NCI-H82 treated with DMSO at 0.1 percent for 48 hours (cell line): ENCODE data around the gene ZNF621.
A peak's percentile ranks its signal among the peaks of the same experiment; 100 is the strongest.
"Not testable (repeated sequence)": the region's sequence is repeated elsewhere in the genome, so short reads cannot be mapped to it uniquely, and the experiment has no call there.

Source experiments
- DNase-seq: peaks from one replicate; lab custom pipeline; 2025; ENCODE audit not compliant: unreplicated experiment; lab: John Stamatoyannopoulos, UW

Gene ZNF621

GRCh38 chr3:40534283-40534682 lies 9.5 kb downstream of the ZNF621 start:
- DNase-seq, result no peak

- no peak for DNase-seq
Measured at GRCh38 chr3:40546816-40547215, 22.1 kb downstream of the ZNF621 start.

DNA sequence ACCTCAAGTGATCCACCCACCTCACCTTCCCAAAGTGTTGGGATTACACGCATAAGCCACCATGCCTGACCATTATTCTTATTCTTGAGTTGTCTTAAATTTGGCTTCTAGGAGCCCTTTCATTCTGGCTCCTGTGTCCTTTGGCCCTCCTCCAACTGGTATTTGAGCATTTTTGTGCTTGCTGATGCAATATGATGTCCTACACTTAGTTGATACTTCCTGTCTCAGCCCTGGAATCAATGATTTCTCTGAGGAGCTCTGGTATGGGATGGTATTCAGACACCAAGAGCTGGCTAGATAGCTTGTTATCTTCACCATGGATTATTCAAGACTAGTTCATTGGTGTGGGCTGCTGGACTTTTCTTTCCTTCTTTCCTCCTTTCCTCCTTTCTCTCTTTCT lies 25.4 kb downstream of the ZNF621 start:
- DNase-seq, result no peak

DNA sequence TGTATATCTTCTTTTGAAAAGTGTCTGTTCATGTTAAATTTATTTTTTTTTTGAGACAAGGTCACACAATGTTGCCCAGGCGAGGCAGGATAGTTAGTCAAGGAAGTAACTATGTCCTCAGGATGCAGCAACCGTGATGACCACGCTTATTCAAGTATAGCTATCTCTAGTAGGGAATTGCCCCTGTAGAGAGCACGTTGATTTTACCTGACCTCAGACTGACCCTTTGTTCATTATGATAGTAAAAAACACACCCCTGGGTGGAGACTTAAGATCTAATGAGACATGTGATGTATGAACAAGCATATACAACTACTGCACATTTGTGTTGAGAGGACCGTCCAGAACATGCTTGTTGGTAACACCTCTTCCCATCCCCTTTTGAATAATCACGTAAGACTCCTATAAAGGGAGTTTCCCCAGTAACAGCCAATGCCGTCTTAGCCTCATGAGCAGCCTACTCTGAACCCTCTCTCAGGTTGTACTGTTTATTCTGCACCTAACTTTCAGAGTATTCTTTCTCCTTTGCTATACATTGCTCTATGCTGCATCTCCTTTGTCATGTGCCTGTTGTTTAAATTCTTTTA lies 32.9 kb downstream of the ZNF621 start:
- DNase-seq, result no peak

GRCh38 chr3:40562482-40562881 lies 37.7 kb downstream of the ZNF621 start:
- not testable (repeated sequence) for DNase-seq

GRCh38 chr3:40565629-40566028 lies 40.9 kb downstream of the ZNF621 start:
- not testable (repeated sequence) for DNase-seq

DNA sequence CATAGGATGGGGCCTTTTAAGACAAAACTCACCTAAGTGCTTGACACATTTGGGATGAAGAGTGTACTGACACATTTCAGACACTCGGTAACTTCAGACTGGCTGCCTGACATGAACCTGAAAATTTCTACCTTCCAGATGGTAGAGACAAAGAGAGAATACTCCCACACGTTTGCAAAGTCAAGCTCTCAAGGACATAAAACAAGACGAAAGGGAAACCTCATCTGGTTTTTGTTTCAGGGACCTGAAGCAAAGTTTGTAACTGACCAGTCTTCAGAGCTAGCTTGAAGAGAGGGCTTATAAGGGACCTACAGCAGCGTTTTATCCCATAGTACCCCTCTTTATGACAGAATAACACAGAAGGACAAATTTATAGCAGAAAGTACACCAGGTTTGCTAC lies 41.9 kb downstream of the ZNF621 start:
- DNase-seq, result no peak

DNA sequence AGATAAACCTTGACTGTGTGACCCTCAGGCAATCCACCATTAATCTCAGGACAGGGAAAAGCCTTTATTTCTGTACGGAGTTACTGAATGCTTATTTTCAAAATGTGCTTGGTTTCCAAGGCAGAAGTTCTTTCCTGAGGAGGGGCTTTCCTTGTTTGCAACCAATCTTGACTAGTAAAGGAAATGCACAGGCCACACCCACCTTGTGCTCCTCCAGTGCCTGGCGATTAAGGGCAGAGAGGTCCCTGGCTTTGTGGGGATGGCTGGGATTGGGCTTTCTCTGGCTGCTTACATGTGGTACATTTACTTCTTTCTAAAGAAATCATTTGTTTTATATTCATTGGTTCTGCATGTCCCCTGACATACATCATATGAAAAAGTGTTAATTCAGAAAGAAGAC lies 47.8 kb downstream of the ZNF621 start:
- DNase-seq, result no peak

- DNase-seq, result no peak
Measured at GRCh38 chr3:40574050-40574449, 49.3 kb downstream of the ZNF621 start.

DNA sequence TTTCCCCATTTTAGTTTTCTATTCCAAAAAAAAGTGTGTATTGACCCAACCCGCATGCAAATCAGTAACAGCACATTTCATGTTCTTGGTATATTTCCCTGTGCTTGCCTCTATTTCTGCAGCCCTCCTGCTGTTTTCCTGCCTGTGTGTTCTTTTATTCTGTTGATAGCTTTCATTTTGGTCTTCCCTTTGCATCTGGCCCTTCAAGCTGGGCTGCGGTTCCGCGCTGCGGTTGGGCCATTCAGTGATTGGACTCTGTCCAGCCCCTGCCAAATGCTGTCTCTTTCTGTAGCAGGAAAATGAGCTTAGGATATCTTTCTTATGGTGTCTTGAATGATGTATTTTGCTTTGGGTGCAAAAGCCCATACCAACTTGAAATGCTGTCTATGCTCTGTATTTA lies 49.9 kb downstream of the ZNF621 start:
- DNase-seq, result no peak

DNA sequence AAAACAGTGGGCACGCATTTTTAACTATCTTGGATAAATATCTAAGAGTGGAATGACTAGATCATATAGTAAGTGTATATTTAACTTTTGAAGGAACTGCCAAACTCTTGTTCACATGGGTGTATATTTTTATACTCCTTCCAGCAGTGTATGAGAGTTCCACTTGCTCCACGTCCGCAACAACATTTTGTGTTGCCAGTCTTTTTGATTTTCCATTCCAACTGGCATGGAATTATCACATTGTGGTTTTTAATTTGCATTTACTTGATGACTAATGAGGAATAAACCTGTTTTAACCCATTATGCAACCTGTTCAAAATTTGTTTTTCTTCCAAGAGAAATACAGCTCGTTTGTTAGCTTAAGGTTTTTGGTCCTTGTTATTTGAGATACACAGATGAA lies 51.6 kb downstream of the ZNF621 start:
- DNase-seq, result no peak

GRCh38 chr3:40580494-40581091 lies 55.8 kb downstream of the ZNF621 start:
- DNase-seq, result peak; percentile 2

DNA sequence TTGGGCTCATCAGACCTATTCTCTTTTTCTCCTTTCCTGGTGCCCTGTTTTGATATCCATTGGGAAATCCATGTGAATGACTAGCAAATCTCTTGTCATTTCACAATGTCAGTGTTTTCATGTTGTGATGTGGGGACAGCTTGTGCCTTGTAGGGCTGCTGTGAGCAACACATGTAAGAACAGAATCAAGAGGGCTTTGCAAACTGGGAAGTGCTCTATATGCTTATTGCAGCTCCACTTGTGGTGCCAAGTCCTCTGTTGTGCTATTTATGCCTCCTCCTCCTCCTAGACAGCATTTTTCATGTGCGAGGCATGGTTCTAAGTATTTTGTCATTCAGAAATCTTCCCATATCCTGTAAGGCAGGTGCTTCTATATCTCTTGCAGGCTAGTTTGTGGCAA lies 56.4 kb downstream of the ZNF621 start:
- DNase-seq, result no peak

DNA sequence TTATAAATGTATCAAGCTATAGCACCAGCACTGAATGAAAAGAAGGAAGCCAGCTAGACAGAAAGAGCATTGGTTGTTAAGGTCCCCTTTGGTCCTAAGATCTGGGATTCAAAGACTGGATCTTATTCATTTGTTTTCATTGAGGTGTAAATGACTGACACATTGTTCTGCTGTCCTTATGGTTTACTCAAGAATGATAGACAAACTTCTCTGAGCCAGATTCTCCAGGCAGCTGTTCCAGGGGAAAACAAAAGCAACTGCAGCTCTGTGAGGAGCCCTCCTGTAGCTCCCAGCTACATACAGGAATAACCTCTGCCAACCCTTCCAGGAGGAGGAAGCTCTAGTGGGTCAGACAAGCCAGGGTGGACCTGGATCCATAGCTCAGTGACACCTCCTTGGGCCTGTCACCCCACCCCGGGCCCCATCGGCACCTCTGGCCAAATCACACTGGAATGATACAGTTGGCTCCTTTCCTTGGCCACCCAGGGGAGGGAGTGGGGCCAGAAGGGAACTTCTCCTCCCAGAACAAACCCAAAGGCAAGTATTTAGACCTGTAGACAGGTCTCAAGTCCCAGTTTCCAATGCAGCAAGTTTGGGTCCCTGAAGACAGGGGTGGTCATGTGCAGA lies 57.8 kb downstream of the ZNF621 start:
- DNase-seq, result no peak

DNA sequence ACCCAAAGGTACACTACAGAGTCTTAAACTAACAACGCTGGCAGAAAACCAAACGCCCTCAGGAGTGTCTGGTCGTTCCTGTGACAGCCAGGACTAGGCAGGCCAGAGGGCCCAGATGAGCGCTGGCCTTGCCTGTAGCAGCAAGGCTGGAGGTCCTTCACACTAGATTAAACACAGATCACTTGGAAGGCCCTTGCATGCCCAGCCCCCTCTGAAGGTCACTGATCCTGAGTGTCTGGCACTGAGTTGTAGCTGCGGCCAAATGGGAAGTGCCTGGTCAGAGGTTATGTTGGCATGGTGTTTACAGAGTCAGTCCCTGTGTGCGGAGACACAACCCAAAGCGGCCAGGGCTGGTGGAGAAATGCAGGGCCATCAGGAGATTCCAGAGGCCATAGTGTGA lies 58.9 kb downstream of the ZNF621 start:
- no peak for DNase-seq

DNA sequence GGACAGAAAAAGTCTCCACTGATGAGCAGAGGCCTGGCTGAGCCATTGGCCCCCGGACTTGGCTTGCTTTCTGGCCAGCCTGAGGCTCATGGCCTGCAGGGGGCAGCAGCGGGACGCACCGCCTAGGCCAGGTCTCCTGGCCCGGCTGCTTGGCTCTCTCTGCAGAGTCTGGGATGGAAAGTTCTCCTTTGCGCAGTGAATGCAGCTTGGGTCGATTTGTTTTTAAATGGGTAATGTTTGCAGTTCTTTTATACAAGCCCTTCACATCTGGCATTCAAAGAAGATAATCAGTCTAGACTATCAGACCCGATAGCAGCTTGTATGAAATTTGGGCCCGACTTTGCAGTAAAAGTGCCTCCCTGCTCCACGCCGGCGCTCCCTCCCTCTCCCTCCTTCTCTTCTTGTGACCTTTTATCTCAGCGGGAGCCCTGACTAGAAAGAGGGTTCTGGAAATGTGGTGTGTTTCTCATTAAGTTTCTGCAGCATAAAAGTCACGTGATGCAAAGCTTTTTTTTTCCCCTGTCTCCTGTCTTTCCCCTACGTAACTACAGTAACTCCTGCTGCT lies 59.9 kb downstream of the ZNF621 start:
- no peak for DNase-seq

- DNase-seq, result no peak
Measured at GRCh38 chr3:40585381-40586016, 60.7 kb downstream of the ZNF621 start.

- no peak for DNase-seq
Measured at GRCh38 chr3:40586901-40587300, 62.1 kb downstream of the ZNF621 start.

DNA sequence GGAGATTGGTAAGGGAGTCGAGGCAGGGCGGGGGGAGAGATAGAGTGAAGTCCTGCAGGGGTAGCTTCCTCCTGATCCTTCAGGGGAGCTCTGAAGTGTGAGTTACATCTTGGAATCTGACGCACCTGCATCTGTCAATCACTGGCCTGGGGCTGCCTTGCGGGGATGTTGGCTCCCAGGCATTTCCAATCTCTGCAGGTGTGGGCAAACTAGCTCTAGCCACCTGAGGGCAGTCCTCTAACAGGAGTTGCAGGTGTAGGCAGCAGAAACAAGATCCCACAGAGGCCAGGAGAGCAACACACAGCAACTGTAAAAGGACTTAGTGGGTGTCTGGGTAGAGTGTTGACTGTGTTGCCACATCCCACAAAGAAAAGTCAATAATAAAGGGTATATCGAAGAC lies 63.6 kb downstream of the ZNF621 start:
- DNase-seq, result no peak
